ENCODE results near the gene XPR1.

DNA sequence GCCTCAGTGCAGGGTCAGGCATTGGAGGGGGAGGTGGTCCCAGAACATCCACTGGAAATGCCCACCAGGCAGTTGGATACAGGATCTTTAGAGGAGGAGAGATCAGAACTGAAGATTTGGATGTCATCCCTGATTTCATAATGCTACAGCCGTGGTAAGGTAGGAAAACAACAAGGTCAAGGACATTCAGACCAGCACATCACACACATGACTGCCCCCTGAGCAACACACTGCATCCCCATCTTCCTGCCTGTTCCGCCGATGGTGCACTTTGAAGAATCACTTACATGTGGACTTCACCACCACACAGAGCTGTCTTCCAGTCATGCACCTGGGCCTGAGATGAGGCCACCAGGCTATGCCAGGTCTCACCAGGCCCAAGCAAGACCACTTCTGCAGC lies 297.6 kb downstream of the XPR1 start:
- TF ChIP-seq, protein P1, sequence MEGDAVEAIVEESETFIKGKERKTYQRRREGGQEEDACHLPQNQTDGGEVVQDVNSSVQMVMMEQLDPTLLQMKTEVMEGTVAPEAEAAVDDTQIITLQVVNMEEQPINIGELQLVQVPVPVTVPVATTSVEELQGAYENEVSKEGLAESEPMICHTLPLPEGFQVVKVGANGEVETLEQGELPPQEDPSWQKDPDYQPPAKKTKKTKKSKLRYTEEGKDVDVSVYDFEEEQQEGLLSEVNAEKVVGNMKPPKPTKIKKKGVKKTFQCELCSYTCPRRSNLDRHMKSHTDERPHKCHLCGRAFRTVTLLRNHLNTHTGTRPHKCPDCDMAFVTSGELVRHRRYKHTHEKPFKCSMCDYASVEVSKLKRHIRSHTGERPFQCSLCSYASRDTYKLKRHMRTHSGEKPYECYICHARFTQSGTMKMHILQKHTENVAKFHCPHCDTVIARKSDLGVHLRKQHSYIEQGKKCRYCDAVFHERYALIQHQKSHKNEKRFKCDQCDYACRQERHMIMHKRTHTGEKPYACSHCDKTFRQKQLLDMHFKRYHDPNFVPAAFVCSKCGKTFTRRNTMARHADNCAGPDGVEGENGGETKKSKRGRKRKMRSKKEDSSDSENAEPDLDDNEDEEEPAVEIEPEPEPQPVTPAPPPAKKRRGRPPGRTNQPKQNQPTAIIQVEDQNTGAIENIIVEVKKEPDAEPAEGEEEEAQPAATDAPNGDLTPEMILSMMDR (IDR thresholded peaks at IDR 0.05 in 2 of 3, conservative IDR thresholded peaks at IDR 0.05 in 1 of 3; ENCODE audit: control insufficient read depth in 2 of 3, extremely low read depth in 1 of 3, insufficient read depth in 1 of 3, low read depth in 3 of 3, low read length in 3 of 3), result no peak
- TF ChIP-seq ESRRA (IDR thresholded peaks at IDR 0.05; ENCODE audit: low read length) (no peak), HCFC1 (IDR thresholded peaks at IDR 0.05; ENCODE audit: low read length) (no peak), HDAC2 (IDR thresholded peaks at IDR 0.05) (no peak), NRF1 (conservative IDR thresholded peaks at IDR 0.05; ENCODE audit: low read depth, low read length) (no peak), ZNF207 (IDR thresholded peaks at IDR 0.05; ENCODE audit: borderline replicate concordance) (no peak)
- TF ChIP-seq, protein P2, sequence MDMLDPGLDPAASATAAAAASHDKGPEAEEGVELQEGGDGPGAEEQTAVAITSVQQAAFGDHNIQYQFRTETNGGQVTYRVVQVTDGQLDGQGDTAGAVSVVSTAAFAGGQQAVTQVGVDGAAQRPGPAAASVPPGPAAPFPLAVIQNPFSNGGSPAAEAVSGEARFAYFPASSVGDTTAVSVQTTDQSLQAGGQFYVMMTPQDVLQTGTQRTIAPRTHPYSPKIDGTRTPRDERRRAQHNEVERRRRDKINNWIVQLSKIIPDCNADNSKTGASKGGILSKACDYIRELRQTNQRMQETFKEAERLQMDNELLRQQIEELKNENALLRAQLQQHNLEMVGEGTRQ (IDR thresholded peaks at IDR 0.05; ENCODE audit: borderline replicate concordance, low read depth, low read length), result no peak
- TF ChIP-seq, protein P3, sequence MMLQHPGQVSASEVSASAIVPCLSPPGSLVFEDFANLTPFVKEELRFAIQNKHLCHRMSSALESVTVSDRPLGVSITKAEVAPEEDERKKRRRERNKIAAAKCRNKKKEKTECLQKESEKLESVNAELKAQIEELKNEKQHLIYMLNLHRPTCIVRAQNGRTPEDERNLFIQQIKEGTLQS (IDR thresholded peaks at IDR 0.05; ENCODE audit: borderline replicate concordance, extremely low read depth, low read depth, low read length), result no peak
